ENCODE measurements around the gene CHURC1. TPM values are rescaled to one million over a fixed set of nuclear protein-coding genes. Genes with fewer than 3 reads are reported as not detected.

The CHURC1 gene
- total and polyA plus RNA-seq, 2 donors from 2014 or later, result 41.0 to 70.4 TPM

DNA sequence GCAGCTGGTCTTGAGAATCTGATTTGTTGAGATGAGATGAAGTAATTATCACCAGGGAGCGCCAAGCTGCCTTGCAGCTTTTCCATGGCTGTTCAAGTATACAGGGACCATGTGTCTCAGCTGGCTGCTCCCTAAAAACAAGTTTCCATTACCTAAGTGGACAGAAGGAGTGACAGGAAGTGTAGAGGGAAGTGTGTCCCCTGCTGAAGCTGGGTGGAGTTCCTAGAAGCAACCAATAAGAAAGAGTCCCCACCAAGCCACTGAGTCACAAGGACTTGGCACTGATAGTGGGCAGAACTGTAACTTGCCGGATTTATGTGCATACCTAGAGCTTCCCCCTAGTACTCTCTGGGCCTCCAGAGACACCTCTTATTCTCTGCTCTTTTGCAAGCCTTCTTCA, 29.8 kb downstream of the CHURC1 start:
- Histone ChIP-seq H3K4me3 (ENCODE audit: low read length in 3 of 3) (no peak overlapping the region), H3K9ac (ENCODE audit: low read length in 3 of 3) (no peak overlapping the region), H3K27me3 (ENCODE audit: control insufficient read depth, insufficient read depth, low read length) (no peaks in the 10 kb centered on the region), H3K27ac (ENCODE audit: low read depth in 2 of 2, low read length in 2 of 2) (no peak overlapping the region), H3K9me3 (ENCODE audit: control insufficient read depth in 2 of 3, insufficient read depth in 1 of 3, low read length in 3 of 3) (no peaks in the 10 kb centered on the region), H3K4me1 (ENCODE audit: control insufficient read depth in 2 of 3, insufficient read depth in 2 of 3, low read depth in 1 of 3, low read length in 3 of 3) (peaks cover 0 to 14% (median 11%) of the 10 kb centered on the region in 3 donors), H3K36me3 (ENCODE audit: control insufficient read depth in 2 of 3, insufficient read depth in 3 of 3, low read length in 3 of 3) (peaks cover 0 to 4% (median 0%) of the 10 kb centered on the region in 3 donors)
- FAIRE-seq, result no peak
- intact Hi-C loops (cut with DNase I), result no loop called here
- DNase-seq, result peak in 1 of 5 donors; percentile 7
- no peak for TF ChIP-seq CTCF (IDR thresholded peaks at IDR 0.05; ENCODE audit: borderline replicate concordance, extremely low read depth, insufficient read depth)

DNA sequence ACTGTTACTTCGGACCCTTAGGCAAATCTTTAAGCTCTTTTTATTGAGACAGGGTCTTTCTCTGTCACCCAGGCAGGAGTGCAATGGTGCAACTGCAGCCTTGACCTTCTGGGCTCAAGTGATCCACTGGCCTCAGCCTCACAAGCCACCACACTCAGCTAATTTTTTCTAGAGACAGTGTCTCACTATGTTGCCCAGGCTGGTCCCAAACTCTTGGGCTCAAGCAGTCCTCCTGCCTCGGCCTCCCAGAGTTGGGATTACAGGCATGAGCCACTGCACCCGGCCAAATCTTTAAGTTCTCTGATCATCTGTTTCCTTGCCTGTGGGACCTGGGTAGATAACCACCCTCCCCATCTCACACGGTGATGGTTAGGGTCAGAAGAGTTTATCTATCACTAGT, 30.6 kb downstream of the CHURC1 start:
- TF ChIP-seq CTCF (IDR thresholded peaks at IDR 0.05; ENCODE audit: borderline replicate concordance, extremely low read depth, insufficient read depth), result no peak
- Histone ChIP-seq H3K9ac (ENCODE audit: low read length in 3 of 3) (no peak overlapping the region), H3K27ac (ENCODE audit: low read depth in 2 of 2, low read length in 2 of 2) (no peak overlapping the region), H3K27me3 (ENCODE audit: control insufficient read depth, insufficient read depth, low read length) (no peaks in the 10 kb centered on the region), H3K36me3 (ENCODE audit: control insufficient read depth in 2 of 3, insufficient read depth in 3 of 3, low read length in 3 of 3) (peaks cover 0 to 4% (median 1%) of the 10 kb centered on the region in 3 donors), H3K4me3 (ENCODE audit: low read length in 3 of 3) (no peak overlapping the region), H3K4me1 (ENCODE audit: control insufficient read depth in 2 of 3, insufficient read depth in 2 of 3, low read depth in 1 of 3, low read length in 3 of 3) (peaks cover 0 to 8% (median 4%) of the 10 kb centered on the region in 3 donors), H3K9me3 (ENCODE audit: control insufficient read depth in 2 of 3, insufficient read depth in 1 of 3, low read length in 3 of 3) (no peaks in the 10 kb centered on the region)
- intact Hi-C loops (cut with DNase I), result no loop called here
- FAIRE-seq (no peak), DNase-seq (peak in 1 of 5 donors; percentile 12)

- H3K9me3 ChIP-seq (ENCODE audit: control insufficient read depth in 2 of 3, insufficient read depth in 1 of 3, low read length in 3 of 3), result no peaks in the 10 kb centered on the region
- H3K4me1 ChIP-seq (ENCODE audit: control insufficient read depth in 2 of 3, insufficient read depth in 2 of 3, low read depth in 1 of 3, low read length in 3 of 3), result peaks cover 0 to 4% (median under 1%) of the 10 kb centered on the region in 3 donors
- no peaks in the 10 kb centered on the region for H3K27me3 ChIP-seq (ENCODE audit: control insufficient read depth, insufficient read depth, low read length)
- no peak overlapping the region for H3K9ac ChIP-seq (ENCODE audit: low read length in 3 of 3)
- no peak for TF ChIP-seq CTCF (IDR thresholded peaks at IDR 0.05; ENCODE audit: borderline replicate concordance, extremely low read depth, insufficient read depth)
- DNase-seq (peak in 1 of 5 donors; percentile 4), FAIRE-seq (no peak)
- no peak overlapping the region for H3K4me3 ChIP-seq (ENCODE audit: low read length in 3 of 3)
- peaks cover 0 to 5% (median 4%) of the 10 kb centered on the region in 3 donors for H3K36me3 ChIP-seq (ENCODE audit: control insufficient read depth in 2 of 3, insufficient read depth in 3 of 3, low read length in 3 of 3)
- no peak overlapping the region for H3K27ac ChIP-seq (ENCODE audit: low read depth in 2 of 2, low read length in 2 of 2)
- intact Hi-C loops (cut with DNase I), result no loop called here
These were observed 31.4 kb downstream of the CHURC1 start for GRCh38 chr14:64945431-64946178.

Data from kidney (tissue), 14 donors.